ENCODE results near the gene CHM. TPM values are rescaled to one million over a fixed set of nuclear protein-coding genes. Genes with fewer than 3 reads are reported as not detected.

Gene CHM
- total and polyA plus RNA-seq, 10 of the 15 experiments (the other 5 are each of a cell fraction or from before 2014, with no cell fraction given): 4.8 to 19.0 (median 8.0) TPM

- FAIRE-seq: no peak
- no peak overlapping the region for H3K9ac ChIP-seq (ENCODE audit: control insufficient read depth, insufficient read depth, low read length)
- no peaks in the 10 kb centered on the region for H4K20me1 ChIP-seq (ENCODE audit: control insufficient read depth, insufficient read depth)
- no peaks in the 10 kb centered on the region; the same call in 2 of the 3 replicates for H3K9me3 ChIP-seq (replicated peaks; ENCODE audit: control insufficient read depth, insufficient read depth, low read length)
- intact Hi-C loops (cut with micrococcal nuclease; ENCODE audit: unreplicated experiment) (no loop called here), in situ Hi-C loops (cut with MboI) (no loop called here)
- H3K27me3 ChIP-seq (replicated peaks in 1 of 2; ENCODE audit: control insufficient read depth in 2 of 2, insufficient read depth in 2 of 2, low read length in 1 of 2): no peaks in the 10 kb centered on the region
- no peaks in the 10 kb centered on the region for H3K36me3 ChIP-seq (ENCODE audit: control insufficient read depth in 2 of 2, insufficient read depth in 2 of 2, low read length in 1 of 2)
- no peak for DNase-seq (ENCODE audit: low read depth, low spot score)
- no peaks in the 10 kb centered on the region for H3K4me1 ChIP-seq (ENCODE audit: control insufficient read depth, insufficient read depth, low read length)
- no peak overlapping the region for H3K27ac ChIP-seq (ENCODE audit: control insufficient read depth, insufficient read depth)
- ChIA-PET RAD21 (ENCODE audit: unreplicated experiment) (no interaction called here), CTCF (no interaction called here), POLR2A (no interaction called here), SMC1A (ENCODE audit: uncharacterized antibody, unreplicated experiment) (no interaction called here)
- no peak overlapping the region for H3K4me3 ChIP-seq
- peaks cover 9% of the 10 kb centered on the region for H3K79me2 ChIP-seq (ENCODE audit: control insufficient read depth, insufficient read depth, low read length)
- BruUV-seq (replicated peaks): no TSS peak
- H3K4me2 ChIP-seq (ENCODE audit: control insufficient read depth, insufficient read depth): no peak overlapping the region
- no peak for TF ChIP-seq GATAD2B (conservative IDR thresholded peaks at IDR 0.05; ENCODE audit: low read depth)
- no peak for TF ChIP-seq NKRF (conservative IDR thresholded peaks at IDR 0.05)
- no peak for TF ChIP-seq SMAD5 (IDR thresholded peaks at IDR 0.05; ENCODE audit: low read depth)
- TF ChIP-seq MAX (IDR thresholded peaks at IDR 0.05; ENCODE audit: low read depth, low read length): no peak
- TF ChIP-seq PBX3 (IDR thresholded peaks at IDR 0.05; ENCODE audit: insufficient replicate concordance, low read depth, low read length): no peak
- no peak for TF ChIP-seq USF1 (IDR thresholded peaks at IDR 0.05; ENCODE audit: borderline replicate concordance, extremely low read length, insufficient read depth, low read depth, low read length)
- no peak for TF ChIP-seq WRNIP1 (IDR thresholded peaks at IDR 0.05; ENCODE audit: borderline replicate concordance, low read depth, low read length)
- no peak for TF ChIP-seq SKIL (IDR thresholded peaks at IDR 0.05; ENCODE audit: low read depth, poor library complexity, severe bottlenecking)
- TF ChIP-seq ZNF592 (IDR thresholded peaks at IDR 0.05): no peak
- no peak for TF ChIP-seq TAF1 (IDR thresholded peaks at IDR 0.05; ENCODE audit: borderline replicate concordance, low read depth, low read length)
- H2AFZ ChIP-seq (ENCODE audit: control insufficient read depth, low read depth, low read length): no peak overlapping the region
- ATAC-seq: no peak
- WGBS (ENCODE audit: insufficient coverage, insufficient replicate concordance, low lambda C conversion rate, missing lambda C conversion rate): 53% methylated on average over 21 of the region's 21 CpGs
These were observed 7.5 kb downstream of the CHM start for GRCh38 chrX:86039625-86040568.
